AG09309 (cell line): Measurements from ENCODE around the gene FXYD5.

ENCODE experiments used
- DNase-seq: peaks from one replicate; pipeline ENCODE4 v3.0.0-alpha.2; 2010; ENCODE audit warnings: low read depth
- H3K4me3 ChIP-seq: 2 replicates; pipeline ENCODE4 v1.5.1; 2011; ENCODE audit warnings: mild to moderate bottlenecking, low read depth, low read length, moderate library complexity; ENCODE audit not compliant: control insufficient read depth
- TF ChIP-seq, protein P1 (sequence below): IDR thresholded peaks from 2 replicates; pipeline ENCODE4 v1.5.1; 2011; ENCODE audit warnings: mild to moderate bottlenecking, low read depth, low read length, inconsistent platforms; ENCODE audit not compliant: insufficient read depth, control insufficient read depth; ENCODE audit errors: missing control alignments

The FXYD5 gene

DNA sequence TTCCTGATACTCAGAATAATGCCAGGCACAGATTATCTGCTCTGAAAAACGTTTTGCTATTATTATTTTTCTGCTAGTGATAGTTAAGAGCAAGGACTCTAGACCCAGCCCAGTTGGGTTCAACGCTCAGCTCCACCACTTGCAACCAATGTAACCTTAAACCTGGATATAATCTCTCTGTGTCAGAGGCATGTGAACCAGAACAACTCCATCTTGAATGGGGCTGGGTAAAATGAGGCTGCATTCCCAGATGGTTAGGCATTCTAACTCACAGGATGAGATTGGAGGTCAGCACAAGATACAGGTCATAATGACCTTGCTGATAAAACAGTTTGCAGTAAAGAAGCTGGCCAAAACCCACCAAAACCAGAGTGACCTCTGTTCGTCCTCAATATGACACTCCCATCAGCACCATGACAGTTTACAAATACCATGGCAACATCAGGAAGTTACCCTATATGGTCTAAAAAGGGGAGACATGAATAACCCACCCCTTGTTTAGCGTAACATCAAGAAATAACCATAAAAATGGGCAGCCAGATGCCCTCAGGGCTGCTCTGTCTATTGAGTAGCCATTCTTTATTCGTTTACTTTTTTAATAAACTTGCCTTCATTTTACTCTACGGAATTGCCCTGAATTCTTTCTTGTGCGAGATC is 60.4 kb downstream of the FXYD5 start:
- no peak overlapping the region for H3K4me3 ChIP-seq
- no peak for DNase-seq
- TF ChIP-seq, protein P1, sequence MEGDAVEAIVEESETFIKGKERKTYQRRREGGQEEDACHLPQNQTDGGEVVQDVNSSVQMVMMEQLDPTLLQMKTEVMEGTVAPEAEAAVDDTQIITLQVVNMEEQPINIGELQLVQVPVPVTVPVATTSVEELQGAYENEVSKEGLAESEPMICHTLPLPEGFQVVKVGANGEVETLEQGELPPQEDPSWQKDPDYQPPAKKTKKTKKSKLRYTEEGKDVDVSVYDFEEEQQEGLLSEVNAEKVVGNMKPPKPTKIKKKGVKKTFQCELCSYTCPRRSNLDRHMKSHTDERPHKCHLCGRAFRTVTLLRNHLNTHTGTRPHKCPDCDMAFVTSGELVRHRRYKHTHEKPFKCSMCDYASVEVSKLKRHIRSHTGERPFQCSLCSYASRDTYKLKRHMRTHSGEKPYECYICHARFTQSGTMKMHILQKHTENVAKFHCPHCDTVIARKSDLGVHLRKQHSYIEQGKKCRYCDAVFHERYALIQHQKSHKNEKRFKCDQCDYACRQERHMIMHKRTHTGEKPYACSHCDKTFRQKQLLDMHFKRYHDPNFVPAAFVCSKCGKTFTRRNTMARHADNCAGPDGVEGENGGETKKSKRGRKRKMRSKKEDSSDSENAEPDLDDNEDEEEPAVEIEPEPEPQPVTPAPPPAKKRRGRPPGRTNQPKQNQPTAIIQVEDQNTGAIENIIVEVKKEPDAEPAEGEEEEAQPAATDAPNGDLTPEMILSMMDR, result no peak

GRCh38 chr19:35216016-35216832 is 61.7 kb downstream of the FXYD5 start:
- no peak for DNase-seq
- TF ChIP-seq, protein P1, result no peak

DNA sequence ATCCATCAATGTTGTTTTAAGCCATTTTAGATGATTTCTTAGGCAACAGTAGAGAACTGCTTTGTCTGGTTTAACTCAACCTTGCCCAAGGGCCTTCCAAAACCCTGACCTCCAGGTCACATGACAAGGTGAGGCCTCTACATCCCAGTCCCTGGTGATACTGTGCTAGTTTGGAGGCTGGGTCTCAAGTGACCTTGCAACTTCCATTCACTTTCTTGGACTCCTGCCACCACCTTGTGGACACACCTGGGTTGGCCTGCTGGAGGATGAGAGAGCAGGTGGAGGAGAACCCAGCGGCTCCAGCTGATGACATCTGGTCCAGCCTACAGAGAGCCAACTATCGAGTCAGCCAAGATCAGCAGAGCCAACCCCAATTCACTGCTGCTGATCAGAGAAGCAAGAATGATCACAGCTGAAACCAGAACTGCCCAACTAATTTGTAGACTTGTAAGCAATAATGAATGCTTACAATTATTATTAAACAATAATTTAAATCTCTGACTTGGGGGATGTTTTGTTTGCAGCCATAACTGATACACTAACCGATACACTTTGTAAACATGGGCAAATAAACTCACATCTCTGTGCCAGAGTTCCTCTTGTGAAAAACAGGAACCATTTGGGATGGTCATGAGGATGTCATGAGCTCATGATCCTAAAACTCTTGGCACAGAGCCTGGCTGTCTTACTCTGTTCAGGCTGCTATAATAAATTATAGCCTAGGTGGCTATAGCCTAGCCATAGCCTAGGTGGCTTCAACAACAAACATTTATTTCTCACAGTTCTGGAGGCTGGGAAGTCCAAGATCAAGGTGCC is 62.5 kb downstream of the FXYD5 start:
- H3K4me3 ChIP-seq, result no peak overlapping the region
- no peak for DNase-seq
- TF ChIP-seq, protein P1, result no peak

More at GRCh38 chr19:35216016-35216832, 61.7 kb downstream of the FXYD5 start:
- no peak overlapping the region for H3K4me3 ChIP-seq

GRCh38 chr19:35217649-35217990 is 63.1 kb downstream of the FXYD5 start:
- H3K4me3 ChIP-seq, result no peak overlapping the region
- no peak for DNase-seq
- TF ChIP-seq, protein P1, result no peak

DNA sequence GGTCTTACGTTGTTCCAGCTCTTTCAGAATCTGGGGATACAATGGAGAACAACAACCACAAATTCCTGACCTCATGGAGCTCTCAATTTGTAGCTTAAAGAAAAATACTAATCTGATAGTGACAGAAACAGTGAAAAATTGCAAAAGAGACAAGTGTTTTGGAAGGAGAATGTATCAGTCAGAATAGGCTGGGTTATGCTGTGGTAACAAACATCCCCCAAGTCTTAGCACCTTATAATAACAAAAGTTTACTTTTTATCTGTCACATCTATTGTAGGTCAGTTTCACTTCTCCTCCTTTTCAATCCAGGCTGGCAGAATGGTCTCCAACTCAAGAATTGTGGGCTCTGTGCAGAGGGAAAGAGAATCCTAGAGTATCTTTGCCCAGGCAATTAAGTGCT is 64.5 kb downstream of the FXYD5 start:
- TF ChIP-seq, protein P1, result no peak
- no peak for DNase-seq
- H3K4me3 ChIP-seq, result no peak overlapping the region
